WERI-Rb-1 (cell line): ENCODE data around the gene OXNAD1.

Experiments
- DNase-seq: peaks from one replicate; pipeline ENCODE4 v3.0.0-alpha.2; 2020
- H3K27ac ChIP-seq: fragments of 250-450 bp; sonication (Bioruptor Pico); 2 replicates; pipeline ENCODE4 v1.5.1; 2020; ENCODE audit warnings: mild to moderate bottlenecking, moderate library complexity
- H3K27me3 ChIP-seq: fragments of 250-450 bp; sonication (Bioruptor Pico); 2 replicates; pipeline ENCODE4 v1.5.1; 2021; ENCODE audit warnings: mild to moderate bottlenecking, low read depth, moderate library complexity; ENCODE audit not compliant: insufficient read depth, severe bottlenecking
- H3K36me3 ChIP-seq: fragments of 250-450 bp; sonication (Bioruptor Pico); 2 replicates; pipeline ENCODE4 v1.5.1; 2020; ENCODE audit warnings: mild to moderate bottlenecking, moderate library complexity
- H3K4me3 ChIP-seq: 2 replicates; pipeline ENCODE4 v1.5.1; 2011; ENCODE audit warnings: low read depth, mild to moderate bottlenecking, control low read depth, low read length
- H3K9me3 ChIP-seq: fragments of 250-450 bp; sonication (Bioruptor Pico); 2 replicates; pipeline ENCODE4 v1.5.1; 2021; ENCODE audit warnings: mild to moderate bottlenecking, moderate library complexity; ENCODE audit not compliant: severe bottlenecking
- TF ChIP-seq, protein P1 (sequence below): IDR thresholded peaks from 2 replicates; pipeline ENCODE4 v1.5.1; 2011; ENCODE audit warnings: low read depth, mild to moderate bottlenecking, control low read depth, inconsistent platforms, low read length

OXNAD1 gene

DNA sequence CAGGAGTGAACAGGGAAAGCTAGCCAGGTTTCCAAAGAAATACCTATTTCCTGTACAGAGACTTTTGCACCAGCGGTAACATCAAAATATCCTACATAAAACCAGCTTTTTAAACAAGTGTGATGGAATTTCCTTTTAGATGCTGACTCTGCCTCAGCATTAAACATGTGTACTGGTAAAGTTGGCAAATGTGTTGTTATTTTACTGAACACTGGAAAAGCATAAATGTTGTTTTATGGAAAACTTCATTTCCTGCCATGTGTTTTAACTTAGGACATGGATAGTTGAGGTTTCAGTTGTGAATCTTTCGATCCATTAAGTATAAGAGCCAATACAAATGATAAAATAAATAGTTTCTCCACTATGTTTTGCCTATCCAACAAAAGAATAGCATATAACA lies 15.7 kb downstream of the OXNAD1 start:
- Histone ChIP-seq H3K9me3 (no peaks in the 10 kb centered on the region), H3K27ac (no peak overlapping the region), H3K27me3 (no peaks in the 10 kb centered on the region), H3K4me3 (no peak overlapping the region), H3K36me3 (peaks cover 2% of the 10 kb centered on the region; the same call in 1 of the 2 replicates)
- DNase-seq, result no peak
- TF ChIP-seq, protein P1, sequence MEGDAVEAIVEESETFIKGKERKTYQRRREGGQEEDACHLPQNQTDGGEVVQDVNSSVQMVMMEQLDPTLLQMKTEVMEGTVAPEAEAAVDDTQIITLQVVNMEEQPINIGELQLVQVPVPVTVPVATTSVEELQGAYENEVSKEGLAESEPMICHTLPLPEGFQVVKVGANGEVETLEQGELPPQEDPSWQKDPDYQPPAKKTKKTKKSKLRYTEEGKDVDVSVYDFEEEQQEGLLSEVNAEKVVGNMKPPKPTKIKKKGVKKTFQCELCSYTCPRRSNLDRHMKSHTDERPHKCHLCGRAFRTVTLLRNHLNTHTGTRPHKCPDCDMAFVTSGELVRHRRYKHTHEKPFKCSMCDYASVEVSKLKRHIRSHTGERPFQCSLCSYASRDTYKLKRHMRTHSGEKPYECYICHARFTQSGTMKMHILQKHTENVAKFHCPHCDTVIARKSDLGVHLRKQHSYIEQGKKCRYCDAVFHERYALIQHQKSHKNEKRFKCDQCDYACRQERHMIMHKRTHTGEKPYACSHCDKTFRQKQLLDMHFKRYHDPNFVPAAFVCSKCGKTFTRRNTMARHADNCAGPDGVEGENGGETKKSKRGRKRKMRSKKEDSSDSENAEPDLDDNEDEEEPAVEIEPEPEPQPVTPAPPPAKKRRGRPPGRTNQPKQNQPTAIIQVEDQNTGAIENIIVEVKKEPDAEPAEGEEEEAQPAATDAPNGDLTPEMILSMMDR, result no peak

DNA sequence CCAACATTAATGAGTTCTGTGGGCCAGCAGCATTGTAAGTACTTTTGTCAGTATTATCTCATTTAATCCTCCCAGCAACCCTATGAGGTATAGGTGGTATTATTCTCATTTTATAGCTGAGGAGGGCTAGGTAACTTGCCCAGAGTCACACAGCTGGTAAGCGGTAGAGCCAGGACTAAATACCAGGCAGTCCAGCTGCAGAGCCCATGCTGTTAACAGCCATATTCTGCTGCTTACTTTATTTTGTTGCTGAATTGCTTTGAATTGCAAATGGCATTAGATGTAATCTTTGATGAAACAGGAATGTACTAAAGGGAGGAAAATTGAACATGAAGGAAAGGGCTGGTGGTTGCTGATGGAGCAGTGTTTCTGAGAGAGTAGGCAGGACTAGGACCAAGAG lies 19.6 kb downstream of the OXNAD1 start:
- H3K36me3 ChIP-seq, result peaks cover 8% of the 10 kb centered on the region; the same call in 1 of the 2 replicates
- H3K9me3 ChIP-seq, result no peaks in the 10 kb centered on the region
- no peak for DNase-seq
- H3K27ac ChIP-seq, result no peak overlapping the region
- H3K4me3 ChIP-seq, result no peak overlapping the region
- H3K27me3 ChIP-seq, result no peaks in the 10 kb centered on the region
- TF ChIP-seq, protein P1, result no peak

DNA sequence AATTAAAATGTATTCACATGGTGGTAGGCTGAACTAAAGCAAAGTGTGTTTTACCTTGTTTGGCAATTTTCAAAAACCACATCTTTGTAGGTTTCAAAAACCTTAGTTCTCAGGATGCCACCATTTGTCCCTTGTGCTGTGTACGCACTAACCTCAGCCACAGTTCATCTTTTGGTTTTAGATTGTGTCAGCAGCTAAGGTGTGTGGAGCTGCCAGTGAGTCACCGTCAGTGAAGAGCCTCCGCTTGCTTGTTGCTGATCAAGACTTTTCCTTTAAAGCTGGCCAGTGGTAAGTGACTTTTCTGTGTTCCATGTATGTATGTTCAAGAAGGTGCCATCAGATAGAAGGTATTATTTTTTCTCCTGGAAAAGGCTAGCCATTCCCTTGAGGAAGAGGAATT lies 21.1 kb downstream of the OXNAD1 start:
- H3K36me3 ChIP-seq, result peaks cover 13% of the 10 kb centered on the region; the same call in 1 of the 2 replicates
- no peaks in the 10 kb centered on the region for H3K27me3 ChIP-seq
- TF ChIP-seq, protein P1, result no peak
- no peak overlapping the region for H3K4me3 ChIP-seq
- no peaks in the 10 kb centered on the region for H3K9me3 ChIP-seq
- DNase-seq, result no peak
- H3K27ac ChIP-seq, result no peak overlapping the region

DNA sequence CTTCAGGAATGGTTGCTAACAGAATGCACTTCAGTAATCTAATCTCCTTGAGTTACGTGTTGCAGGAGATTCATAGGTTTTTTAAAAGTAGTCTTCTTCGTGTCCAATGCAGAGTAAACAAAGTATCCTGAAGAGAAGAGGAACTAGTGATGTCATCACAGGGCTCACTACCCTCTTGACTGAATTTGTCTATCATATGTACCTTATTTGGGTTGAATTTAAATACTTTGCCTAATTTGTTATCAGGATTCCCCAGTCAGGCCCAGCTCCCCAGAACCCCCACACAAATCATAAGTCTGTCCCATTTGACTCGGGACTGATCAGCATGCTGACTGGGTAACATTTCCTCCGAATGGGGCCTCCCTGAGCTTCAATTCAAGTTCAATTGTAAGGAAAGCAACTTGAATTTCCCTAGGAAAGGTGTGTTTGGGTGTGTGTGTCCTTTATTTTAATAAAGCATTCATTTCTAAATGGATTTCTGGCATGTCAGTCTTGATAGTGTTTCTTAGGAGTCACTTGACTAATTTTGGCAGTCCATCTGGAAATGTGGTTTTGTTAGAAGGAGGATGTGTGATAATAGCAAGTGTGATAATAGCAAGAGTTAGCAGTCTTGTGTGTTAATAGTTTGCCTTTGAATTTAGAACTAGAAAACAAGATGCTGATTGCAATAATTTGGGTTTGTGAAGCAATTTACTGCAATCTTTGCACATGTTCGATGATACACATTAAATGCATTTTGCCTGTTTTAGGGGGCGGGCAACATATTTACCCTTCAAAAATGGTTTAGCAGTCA lies 21.9 kb downstream of the OXNAD1 start:
- H3K27ac ChIP-seq, result no peak overlapping the region
- no peak overlapping the region for H3K4me3 ChIP-seq
- DNase-seq, result no peak
- no peaks in the 10 kb centered on the region for H3K9me3 ChIP-seq
- H3K36me3 ChIP-seq, result peaks cover 13% of the 10 kb centered on the region; the same call in 1 of the 2 replicates
- H3K27me3 ChIP-seq, result no peaks in the 10 kb centered on the region
- TF ChIP-seq, protein P1, result no peak

DNA sequence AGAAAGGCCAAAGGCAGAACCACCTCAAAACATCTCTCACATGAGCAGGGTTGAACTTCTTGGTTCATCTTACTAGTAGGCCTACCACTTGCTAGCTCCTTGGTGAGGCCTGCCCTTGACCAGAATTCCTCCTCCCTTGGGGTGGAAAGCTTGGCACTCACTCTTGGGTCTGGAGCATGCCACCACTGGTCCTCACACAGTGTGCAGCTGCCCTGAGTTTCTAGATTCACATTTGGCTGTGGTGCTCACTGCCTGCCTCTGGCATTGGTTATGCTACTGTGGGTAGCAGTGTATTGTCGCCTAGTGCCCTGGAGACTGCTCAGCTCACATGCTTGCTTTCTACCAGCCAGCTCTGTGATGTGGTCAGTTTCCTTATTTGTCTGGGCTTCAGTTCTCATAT lies 23.7 kb downstream of the OXNAD1 start:
- Histone ChIP-seq H3K27me3 (no peaks in the 10 kb centered on the region), H3K9me3 (peaks cover 3% of the 10 kb centered on the region), H3K4me3 (no peak overlapping the region), H3K27ac (no peak overlapping the region), H3K36me3 (peaks cover 18% of the 10 kb centered on the region)
- DNase-seq, result no peak
- TF ChIP-seq, protein P1, result no peak
